Stimulated activated CD8-positive, alpha-beta memory T cell treated with anti-CD3 and anti-CD28 coated beads, Interleukin-2, amount 100 ng/mL, for 48 hours (primary cell): ENCODE results near the gene CARNS1.

Source experiments
- DNase-seq, 2 donors: peaks; one replicate each; pipeline ENCODE4 v3.0.0-alpha.2; 2020; ENCODE audit warnings: low read depth in 2 of 2

Gene CARNS1

GRCh38 chr11:67375320-67376055 lies 40.0 kb upstream of the CARNS1 start:
- no peak for DNase-seq

DNA sequence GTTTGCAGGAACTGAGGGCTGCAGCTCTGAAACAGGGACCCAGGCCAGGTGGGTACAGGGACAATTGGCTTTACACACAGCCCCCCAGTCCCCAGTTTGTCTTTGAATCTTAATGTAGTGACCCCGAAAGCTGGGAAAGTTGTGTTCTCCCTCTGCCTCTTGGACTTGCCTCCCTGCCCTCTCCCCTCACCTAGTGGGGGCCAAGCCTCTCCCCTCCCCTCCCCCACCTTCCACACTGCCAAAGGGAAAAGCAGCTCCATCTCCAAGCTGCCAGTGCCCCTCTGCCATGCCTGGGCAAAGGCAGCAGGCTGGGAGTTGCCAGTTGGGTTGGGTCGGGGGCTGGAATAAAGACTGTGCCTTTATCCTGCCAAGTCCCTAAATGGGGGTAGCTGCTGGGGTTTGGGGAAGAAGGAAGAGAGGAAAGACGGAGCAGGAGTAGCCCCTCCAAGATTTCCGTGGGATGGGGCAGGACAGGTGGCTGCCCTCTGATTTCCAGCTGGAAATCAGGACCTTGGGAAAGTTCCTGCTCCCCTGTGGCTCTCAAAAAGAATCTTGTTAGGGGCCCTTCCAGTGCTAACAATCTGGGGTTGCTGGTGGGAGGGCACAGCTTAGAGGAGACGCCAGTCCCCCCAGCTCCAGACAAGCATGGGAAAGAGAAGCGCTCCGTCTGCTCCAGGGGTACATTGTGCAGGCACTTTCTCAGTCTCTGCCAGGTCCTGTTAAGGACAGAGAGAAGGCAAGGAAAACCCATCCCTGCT lies 39.2 kb upstream of the CARNS1 start:
- no peak for DNase-seq

DNA sequence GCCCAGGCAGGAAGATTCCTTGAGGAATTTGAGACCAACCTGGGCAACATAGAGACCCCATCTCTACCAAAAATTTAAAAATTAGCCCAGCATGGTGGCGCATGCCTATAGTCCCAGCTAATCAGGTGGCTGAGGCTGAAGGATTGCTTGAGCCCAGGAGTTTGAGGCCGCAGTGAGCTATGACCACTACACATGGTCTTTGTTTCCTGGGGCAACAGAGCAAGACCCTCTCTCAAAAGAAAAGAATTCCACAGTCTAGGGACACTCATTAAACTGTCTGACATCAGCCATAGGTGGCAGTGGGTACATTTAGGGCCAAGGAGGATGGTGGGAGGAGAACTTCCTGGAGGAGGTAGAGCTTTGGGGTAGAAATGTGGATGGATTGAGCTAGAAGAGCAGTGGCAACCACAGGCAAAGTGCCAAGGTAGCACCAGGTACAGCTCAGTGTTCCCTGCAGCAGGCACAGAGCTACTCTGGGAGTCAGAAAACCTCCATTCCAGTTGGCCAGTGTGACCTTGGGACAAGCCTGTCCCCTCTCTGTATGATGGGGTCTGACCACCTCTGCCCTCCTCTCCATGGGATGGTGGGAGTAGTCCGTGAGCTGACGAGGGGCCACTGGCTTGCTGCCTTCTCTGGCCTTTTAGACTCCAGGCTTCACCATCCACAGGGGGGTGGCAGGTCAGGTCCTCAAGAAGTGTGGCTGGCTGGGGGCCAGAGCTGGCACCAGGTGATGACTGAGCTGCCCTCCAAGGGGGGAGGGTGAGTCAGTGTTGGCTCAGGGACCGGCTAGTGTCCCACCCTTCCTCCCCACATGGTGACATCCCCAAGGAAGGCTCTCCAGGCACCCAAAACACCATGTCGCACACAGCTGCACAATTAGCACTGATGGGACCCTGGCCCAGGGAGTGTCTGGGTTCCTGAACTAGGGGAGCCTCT lies 38.3 kb upstream of the CARNS1 start:
- DNase-seq = no peak

- no peak for DNase-seq
Measured at GRCh38 chr11:67378544-67378943, 36.9 kb upstream of the CARNS1 start.

DNA sequence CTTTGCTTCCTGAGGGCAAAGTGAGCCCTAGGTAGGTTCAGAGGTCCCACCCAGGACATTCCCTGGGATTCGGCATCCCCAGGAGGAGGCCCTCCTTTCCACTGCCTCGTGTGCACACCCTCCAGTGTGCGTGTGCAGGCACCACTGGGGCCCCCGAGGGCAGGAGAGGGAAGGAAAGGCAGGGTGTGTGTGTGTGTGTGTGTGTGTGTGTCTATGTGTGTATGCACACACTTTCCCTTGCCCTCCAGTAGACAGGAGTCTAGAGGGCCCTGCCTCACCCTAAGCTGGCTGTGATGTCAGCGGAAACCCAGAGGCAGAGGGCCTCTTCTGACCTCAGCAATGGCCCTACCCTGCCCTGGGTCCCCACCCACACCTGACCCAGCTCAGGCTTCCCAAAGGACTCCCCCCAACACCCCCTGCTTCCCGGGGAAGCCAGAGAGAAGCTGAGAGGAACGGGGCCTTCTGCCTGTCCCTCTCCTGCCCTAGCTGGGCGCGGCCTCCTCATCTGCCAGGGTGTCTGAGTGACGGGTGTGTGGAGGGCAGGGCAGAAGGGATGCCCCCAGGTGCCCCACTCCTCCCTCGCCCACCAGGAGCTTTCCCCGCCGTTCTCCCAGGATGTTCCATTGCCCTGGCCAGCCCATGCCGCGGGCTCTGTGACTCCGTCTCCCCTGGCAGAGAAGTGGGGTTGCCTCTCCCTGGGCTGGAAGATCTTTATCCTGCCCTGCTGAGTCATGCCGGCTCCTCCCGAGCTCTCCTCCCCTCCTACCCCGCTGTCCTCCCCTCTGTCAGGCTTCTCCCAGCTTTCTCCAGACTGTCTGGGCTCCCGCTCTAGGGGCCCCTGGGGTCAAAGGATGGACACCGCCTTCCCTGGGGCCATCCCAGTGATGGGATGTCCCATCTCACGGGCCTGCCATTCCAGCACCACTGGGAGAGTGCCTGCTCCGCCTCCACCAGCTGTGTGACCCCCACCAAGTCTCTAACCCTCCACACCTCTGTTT lies 36.1 kb upstream of the CARNS1 start:
- DNase-seq = no peak

DNA sequence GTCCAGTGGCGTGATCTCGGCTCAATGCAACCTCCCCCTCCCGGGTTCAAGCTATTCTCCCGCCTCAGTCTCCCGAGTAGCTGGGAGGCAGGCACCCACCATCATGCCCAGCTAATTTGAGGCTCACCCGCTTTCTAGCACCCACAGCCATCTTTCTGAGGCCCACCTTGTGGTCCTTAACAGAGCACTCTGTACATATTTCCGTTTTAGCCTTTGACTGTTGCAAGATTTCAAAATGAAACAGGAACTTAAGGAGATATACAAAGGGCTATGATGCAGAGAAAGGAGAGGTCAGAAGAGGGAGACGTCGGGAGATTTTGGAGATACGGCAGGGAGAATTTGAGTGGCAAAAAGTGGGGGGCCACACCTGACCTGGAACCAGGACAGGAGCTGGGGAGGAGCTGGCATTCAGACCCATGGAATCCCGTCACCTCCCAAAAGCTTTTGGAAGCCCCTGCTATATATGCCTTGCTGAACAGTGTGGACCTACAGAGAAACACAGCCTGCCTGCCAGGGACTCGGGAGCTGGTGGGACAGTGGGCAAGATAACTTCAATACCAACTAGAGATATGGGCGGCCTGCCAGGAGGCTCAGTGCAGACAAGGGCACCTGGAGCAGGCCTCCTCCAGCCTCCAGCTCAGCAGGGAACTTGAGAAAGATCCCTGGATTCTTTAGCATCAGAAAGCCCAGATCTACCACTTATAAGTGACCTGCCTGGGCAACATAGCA lies 34.1 kb upstream of the CARNS1 start:
- DNase-seq = no peak

- peak; percentile 71 to 75 for DNase-seq
Measured at GRCh38 chr11:67382276-67383136, 33.0 kb upstream of the CARNS1 start.

DNA sequence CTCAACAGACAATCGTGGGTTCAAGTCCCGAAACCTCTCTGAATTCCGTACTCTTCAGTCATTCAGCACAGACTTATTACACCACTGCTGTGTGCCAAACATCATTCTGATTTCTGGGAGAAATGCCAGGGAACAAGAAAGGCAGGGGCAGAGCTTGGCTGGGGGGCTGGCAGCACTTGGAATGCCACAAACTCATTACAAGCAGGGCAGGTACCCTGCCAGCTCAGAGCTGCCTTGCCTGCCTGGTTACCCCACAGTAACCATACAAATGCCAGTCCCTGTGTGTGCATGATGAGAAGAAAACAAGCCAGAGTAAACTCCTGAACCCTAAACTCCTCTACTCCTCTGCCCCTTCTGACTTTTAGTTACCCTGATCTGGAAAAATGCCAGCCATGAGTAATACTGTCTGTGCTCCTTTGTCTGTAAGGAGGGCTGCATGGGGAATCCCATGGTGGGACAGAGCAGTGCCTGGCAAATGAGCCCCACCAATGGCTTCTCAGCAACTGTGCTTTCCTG lies 30.6 kb upstream of the CARNS1 start:
- no peak for DNase-seq

- DNase-seq = no peak
Measured at GRCh38 chr11:67387069-67387468, 28.4 kb upstream of the CARNS1 start.

DNA sequence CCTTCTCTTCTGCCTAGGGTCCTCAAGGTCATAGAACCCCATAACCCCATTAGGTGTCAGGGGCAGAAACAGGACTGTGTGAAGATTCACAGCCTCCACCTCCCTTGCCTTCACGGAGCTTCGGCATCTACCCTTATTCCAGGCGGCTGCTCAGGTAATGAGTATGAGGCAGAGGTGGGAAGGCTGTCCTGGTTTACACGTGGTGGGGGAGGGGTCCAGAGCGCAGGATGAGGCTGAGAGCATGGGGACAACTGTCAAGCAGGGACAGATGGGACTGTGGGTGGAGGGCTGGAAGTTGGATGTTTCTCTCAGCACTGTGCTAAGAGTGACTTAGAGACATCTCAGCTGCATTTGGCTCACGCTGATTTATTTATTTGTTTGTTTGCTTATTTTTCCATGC lies 28.0 kb upstream of the CARNS1 start:
- DNase-seq = no peak

- DNase-seq = no peak
Measured at GRCh38 chr11:67389477-67389876, 26.0 kb upstream of the CARNS1 start.

DNA sequence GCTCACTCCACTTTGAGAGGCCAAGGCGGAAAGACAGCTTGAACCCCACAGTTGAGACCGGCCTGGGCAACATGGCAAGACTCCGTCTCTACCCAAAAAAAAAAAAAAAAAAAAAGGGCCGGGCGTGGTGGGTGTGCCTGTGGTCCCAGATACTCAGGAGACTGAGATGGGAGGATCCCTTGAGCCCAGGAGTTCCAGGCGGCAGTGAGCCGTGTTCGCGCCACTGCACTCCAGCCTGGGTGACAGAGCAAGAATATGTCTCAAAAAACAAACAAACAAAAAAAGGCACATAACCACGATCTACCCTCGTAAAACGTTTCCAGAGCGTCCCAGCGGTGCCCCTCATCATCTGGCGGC lies 24.6 kb upstream of the CARNS1 start:
- no peak for DNase-seq

GRCh38 chr11:67391304-67392182 lies 23.9 kb upstream of the CARNS1 start, which contains the start of gene RAD9A:
RAD9A (plus strand) TSS chr11:67391986; CDS start chr11:67392045, 59 bp downstream.
- peak; percentile 91 to 94 for DNase-seq

GRCh38 chr11:67392183-67392715 lies 23.2 kb upstream of the CARNS1 start:
- DNase-seq = no peak

- no peak for DNase-seq
Measured at GRCh38 chr11:67393437-67393836, 22.0 kb upstream of the CARNS1 start.

DNA sequence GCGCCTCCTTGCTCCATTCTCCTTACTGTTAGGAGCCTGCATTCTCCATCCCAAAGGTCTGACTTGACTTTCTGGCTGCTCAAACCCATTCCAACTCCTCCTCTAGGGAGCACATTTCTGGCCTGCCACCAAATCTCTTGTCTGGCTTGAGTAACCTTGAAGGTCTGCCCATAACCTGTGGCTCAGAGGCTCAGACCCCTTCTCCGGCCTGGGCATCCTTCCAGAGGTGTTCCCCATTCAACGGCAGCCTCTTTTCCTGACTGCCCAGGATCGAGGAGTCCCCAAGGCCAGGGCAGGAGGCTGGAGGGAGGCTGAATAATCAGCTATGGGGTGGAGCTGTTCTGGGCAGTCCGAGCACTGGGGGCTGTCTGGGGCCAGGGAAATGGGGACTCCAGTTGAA lies 21.5 kb upstream of the CARNS1 start:
- DNase-seq = no peak

DNA sequence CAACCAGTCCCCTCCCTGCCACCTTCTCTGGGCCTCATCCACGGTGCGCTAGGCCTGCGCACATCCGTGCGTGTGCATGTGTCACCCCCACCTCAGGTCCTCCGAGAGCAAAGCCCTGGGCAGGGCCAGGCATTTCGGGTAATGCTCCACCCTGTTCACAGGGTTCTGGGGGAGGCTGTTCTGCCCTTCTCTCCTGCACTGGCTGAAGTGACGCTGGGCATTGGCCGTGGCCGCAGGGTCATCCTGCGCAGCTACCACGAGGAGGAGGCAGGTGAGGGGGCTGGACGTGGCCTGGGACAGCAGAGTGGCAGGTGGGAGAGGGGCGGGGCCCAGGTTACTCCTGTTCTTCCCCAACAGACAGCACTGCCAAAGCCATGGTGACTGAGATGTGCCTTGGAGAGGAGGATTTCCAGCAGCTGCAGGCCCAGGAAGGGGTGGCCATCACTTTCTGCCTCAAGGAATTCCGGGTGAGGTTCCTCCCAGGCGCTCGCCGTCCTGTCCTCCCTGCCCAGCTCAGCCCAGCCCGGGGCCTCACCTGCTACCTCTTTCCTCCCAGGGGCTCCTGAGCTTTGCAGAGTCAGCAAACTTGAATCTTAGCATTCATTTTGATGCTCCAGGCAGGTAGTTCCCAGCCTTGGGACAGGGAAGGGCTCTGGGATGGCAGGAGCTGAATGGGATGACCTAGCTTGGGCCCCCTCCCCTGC lies 19.8 kb upstream of the CARNS1 start:
- DNase-seq = no peak
